Thyroid gland (tissue), 4 donors: ENCODE measurements around the gene RAVER2. TPM values are rescaled to one million over a fixed set of nuclear protein-coding genes. Genes with fewer than 3 reads are reported as not detected.

Source experiments
- DNase-seq, 2 donors: peaks; one replicate each; pipeline ENCODE4 v3.0.0-alpha.2; 2019
- H3K27ac ChIP-seq, 3 donors: fragments of 200-600 bp; sonication (generic); 1 replicate in 2 of 3; 2 replicates in 1 of 3; pipeline ENCODE4 v1.5.1; 2016 to 2019; ENCODE audit warnings: mild to moderate bottlenecking in 1 of 3, moderate library complexity in 1 of 3
- H3K27me3 ChIP-seq: fragments of 200-600 bp; sonication (generic); one replicate; pipeline ENCODE4 v1.5.1; 2019
- H3K36me3 ChIP-seq, 2 donors: fragments of 200-600 bp; sonication (generic); one replicate each; pipeline ENCODE4 v1.5.1; 2016 to 2019
- H3K4me1 ChIP-seq, 2 donors: fragments of 200-600 bp; sonication (generic); one replicate each; pipeline ENCODE4 v1.5.1; 2017 to 2019
- H3K4me3 ChIP-seq, 3 donors: fragments of 200-600 bp; sonication (generic); replicated peaks in 1 of 3; 1 replicate in 2 of 3; 2 replicates in 1 of 3; pipeline ENCODE4 v1.5.1; 2016; ENCODE audit warnings: mild to moderate bottlenecking in 1 of 3
- H3K9me3 ChIP-seq: fragments of 200-600 bp; sonication (generic); one replicate; pipeline ENCODE4 v1.5.1; 2017
- CTCF ChIP-seq, 6 experiments: fragments of 200-600 bp in 3 of 6; fragments of 450-650 bp in 3 of 6; sonication (generic) in 3 of 6; IDR thresholded peaks; one replicate each; pipeline ENCODE4 v1.5.1; 2016 to 2019; ENCODE audit warnings: antibody characterized with exemption in 6 of 6, mild to moderate bottlenecking in 2 of 6, inconsistent platforms in 1 of 6, moderate library complexity in 1 of 6
- POLR2A ChIP-seq, 2 donors: fragments of 450-650 bp; IDR thresholded peaks; one replicate each; pipeline ENCODE4 v1.6.1; 2017; ENCODE audit warnings: antibody characterized with exemption in 2 of 2, mild to moderate bottlenecking in 2 of 2, moderate library complexity in 1 of 2
- WGBS, 2 donors: methylation state at CpG; one replicate each; pipeline ENCODE4 v1.1.5; 2017; 5-methylcytosine and 5-hydroxymethylcytosine counted together
- intact Hi-C: fragments of 100-400 bp; cut with DNase I; formaldehyde crosslinking; loops from one replicate; pipeline ENCODE4 v1.15.1; 2023
- total RNA-seq, 4 donors: library from RNA; depleted of rRNA; stranded (reverse); fragments of >200 nt; gene quantifications; one replicate each; pipeline ENCODE4 v1.2.3, GENCODE V29; 2016

RAVER2 gene
- total RNA-seq, 4 donors from 2014 or later = 12.6 to 13.6 (median 13.2) TPM

GRCh38 chr1:64846573-64847430 lies 101.9 kb downstream of the RAVER2 start:
- Histone ChIP-seq H3K27ac (no peak overlapping the region), H3K9me3 (no peaks in the 10 kb centered on the region), H3K4me3 (no peak overlapping the region), H3K36me3 (peaks cover 23 to 37% of the 10 kb centered on the region in 2 donors), H3K27me3 (no peaks in the 10 kb centered on the region), H3K4me1 (peaks cover 0 to 6% of the 10 kb centered on the region in 2 donors)
- whole genome bisulfite sequencing, 2 donors = 91 to 92% methylated on average over 10 of the region's 10 CpGs
- TF ChIP-seq POLR2A (IDR thresholded peaks at IDR 0.05) = no peak
- TF ChIP-seq CTCF (IDR thresholded peaks at IDR 0.05) = no peak
- intact Hi-C loops = no loop called here
- DNase-seq = no peak

GRCh38 chr1:64847666-64848065 lies 102.8 kb downstream of the RAVER2 start:
- no peak for TF ChIP-seq POLR2A (IDR thresholded peaks at IDR 0.05)
- no peak for TF ChIP-seq CTCF (IDR thresholded peaks at IDR 0.05)
- Histone ChIP-seq H3K27ac (no peak overlapping the region), H3K36me3 (peaks cover 23 to 37% of the 10 kb centered on the region in 2 donors), H3K4me1 (no peaks in the 10 kb centered on the region), H3K4me3 (no peak overlapping the region), H3K9me3 (no peaks in the 10 kb centered on the region), H3K27me3 (no peaks in the 10 kb centered on the region)
- 87 to 96% methylated on average over 4 of the region's 4 CpGs for WGBS, 2 donors
- intact Hi-C loops = no loop called here
- DNase-seq = no peak

GRCh38 chr1:64848136-64848535 lies 103.3 kb downstream of the RAVER2 start:
- TF ChIP-seq POLR2A (IDR thresholded peaks at IDR 0.05) (no peak), CTCF (IDR thresholded peaks at IDR 0.05) (no peak)
- H3K9me3 ChIP-seq = no peaks in the 10 kb centered on the region
- WGBS, 2 donors = 84 to 95% methylated on average over 3 of the region's 3 CpGs
- no peak overlapping the region for H3K4me3 ChIP-seq
- H3K27me3 ChIP-seq = no peaks in the 10 kb centered on the region
- peaks cover 23 to 37% of the 10 kb centered on the region in 2 donors for H3K36me3 ChIP-seq
- intact Hi-C loops = no loop called here
- H3K4me1 ChIP-seq = no peaks in the 10 kb centered on the region
- no peak for DNase-seq
- no peak overlapping the region for H3K27ac ChIP-seq

GRCh38 chr1:64848803-64849202 lies 103.9 kb downstream of the RAVER2 start:
- peaks cover 23 to 35% of the 10 kb centered on the region in 2 donors for H3K36me3 ChIP-seq

More at GRCh38 chr1:64848803-64849202, 103.9 kb downstream of the RAVER2 start:
- 94 to 97% methylated on average over 4 of the region's 4 CpGs for WGBS, 2 donors
- intact Hi-C loops = no loop called here
- Histone ChIP-seq H3K27me3 (no peaks in the 10 kb centered on the region), H3K9me3 (no peaks in the 10 kb centered on the region), H3K4me1 (no peaks in the 10 kb centered on the region), H3K27ac (no peak overlapping the region), H3K4me3 (no peak overlapping the region)
- no peak for TF ChIP-seq POLR2A (IDR thresholded peaks at IDR 0.05)
- TF ChIP-seq CTCF (IDR thresholded peaks at IDR 0.05) = no peak
- no peak for DNase-seq
